Prostate gland (tissue), 2 donors: Measurements from ENCODE around the gene MESP1. TPM values are rescaled to one million over a fixed set of nuclear protein-coding genes. Genes with fewer than 3 reads are reported as not detected.

Experiments used
- DNase-seq: peaks from one replicate; pipeline ENCODE4 v3.0.0-alpha.2; 2019; ENCODE audit warnings: low spot score
- H3K27ac ChIP-seq, 2 donors: fragments of 200-600 bp; sonication (generic); 2 replicates each; pipeline ENCODE4 v1.5.1; 2017 to 2019
- H3K27me3 ChIP-seq: fragments of 200-600 bp; sonication (generic); replicated peaks from 2 replicates; pipeline ENCODE4 v1.5.1; 2019; ENCODE audit not compliant: insufficient read depth
- H3K36me3 ChIP-seq, 2 donors: fragments of 200-600 bp; sonication (generic); 1 replicate in 1 of 2; 2 replicates in 1 of 2; pipeline versions ENCODE4 v1.5.1 to v1.8.1; 2017 to 2019
- H3K4me1 ChIP-seq: fragments of 200-600 bp; sonication (generic); replicated peaks from 2 replicates; pipeline ENCODE4 v1.5.1; 2019
- H3K4me3 ChIP-seq, 2 donors: fragments of 200-600 bp; sonication (generic); 2 replicates each; pipeline ENCODE4 v1.5.1; 2017 to 2019
- H3K9me3 ChIP-seq: fragments of 200-600 bp; sonication (generic); 2 replicates; pipeline ENCODE4 v1.5.1; 2017
- POLR2A ChIP-seq: fragments of 450-650 bp; IDR thresholded peaks from one replicate; pipeline ENCODE4 v1.6.1; 2016; ENCODE audit warnings: antibody characterized with exemption, mild to moderate bottlenecking
- POLR2AphosphoS5 ChIP-seq: sonication (generic); formaldehyde crosslinking; IDR thresholded peaks from one replicate; pipeline ENCODE4 v1.6.1; 2017; ENCODE audit warnings: antibody characterized with exemption
- WGBS: methylation state at CpG from one replicate; pipeline ENCODE4 v1.1.5; 2018; 5-methylcytosine and 5-hydroxymethylcytosine counted together
- intact Hi-C: fragments of 100-400 bp; cut with DNase I; formaldehyde crosslinking; loops from one replicate; pipeline ENCODE4 v1.14.2; 2022
- total RNA-seq, 2 donors: library from RNA; depleted of rRNA; stranded (reverse); fragments of >200 nt; gene quantifications; one replicate each; pipeline ENCODE4 v1.1.0, GENCODE V29; 2016
- TF ChIP-seq, protein P1 (sequence below), 4 experiments: fragments of 200-600 bp in 2 of 4; fragments of 450-650 bp in 2 of 4; sonication (generic) in 2 of 4; IDR thresholded peaks; 1 replicate in 3 of 4; 2 replicates in 1 of 4; pipeline ENCODE4 v1.5.1; 2016 to 2019; ENCODE audit warnings: antibody characterized with exemption in 4 of 4, mild to moderate bottlenecking in 2 of 4, moderate library complexity in 2 of 4

MESP1 gene
- total RNA-seq, 2 donors from 2014 or later, result 11.5 to 67.4 TPM

DNA sequence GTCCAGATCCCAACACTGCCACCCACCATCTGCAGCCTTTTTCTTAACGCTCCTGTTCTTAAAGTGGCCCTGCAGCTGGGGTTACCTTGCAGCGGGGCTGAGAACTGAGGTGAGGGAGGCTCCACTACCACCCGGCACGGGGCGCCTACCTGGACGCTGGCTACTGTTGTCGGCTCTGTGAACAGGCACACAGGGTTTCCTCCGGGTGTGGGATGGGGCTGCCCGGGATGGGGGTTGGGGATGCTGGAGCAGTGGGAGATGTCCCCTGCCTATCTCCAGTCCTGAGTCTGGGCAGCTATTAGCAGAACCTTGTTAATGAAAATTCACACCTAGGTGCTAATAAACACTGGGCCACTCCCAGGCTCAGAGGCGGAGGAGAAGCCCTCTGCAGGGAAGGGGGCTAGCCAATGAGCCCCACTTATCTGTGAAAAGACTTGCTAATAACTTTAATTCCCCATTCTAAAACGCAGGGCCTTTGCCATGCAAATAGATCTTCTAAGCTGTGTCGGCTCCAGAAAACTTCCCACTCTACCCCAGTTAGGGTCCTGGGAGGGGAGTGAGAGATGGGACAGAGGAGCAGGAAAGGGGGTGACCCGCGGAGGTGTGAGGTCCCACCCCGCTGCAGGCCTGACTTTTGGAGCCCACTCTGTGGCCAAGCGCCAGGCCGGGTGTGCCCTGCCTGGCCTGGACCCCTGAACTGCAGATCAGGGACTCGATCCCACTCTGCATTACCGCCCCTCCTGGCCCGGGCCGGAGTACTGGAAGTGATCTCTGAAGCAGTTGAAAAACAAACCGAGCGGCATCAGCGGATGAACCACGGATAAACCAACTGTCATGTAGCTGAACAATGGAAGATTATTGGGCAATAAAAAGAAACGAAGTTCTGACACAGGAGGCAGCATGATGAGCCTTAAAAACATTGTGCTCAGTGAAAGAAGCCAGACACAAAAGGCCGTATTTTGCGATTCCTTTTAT lies 3.1 kb downstream of the MESP1 start:
- WGBS, result 59% methylated on average over 28 of the region's 28 CpGs

DNA sequence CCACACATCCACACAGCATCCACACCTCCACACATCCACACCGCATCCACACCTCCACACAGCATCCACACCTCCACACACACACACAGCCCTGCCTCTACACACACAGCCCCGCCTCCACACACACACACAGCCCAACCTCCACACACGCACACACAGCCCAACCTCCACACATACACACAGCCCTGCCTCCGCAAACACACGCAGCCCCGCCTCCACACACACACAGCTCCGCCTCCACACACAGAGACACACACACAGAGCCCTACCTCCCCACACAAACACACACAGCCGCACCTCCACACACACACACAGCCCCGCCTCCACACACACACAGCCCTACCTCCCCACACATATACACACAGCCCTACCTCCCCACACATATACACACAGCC lies 4.7 kb downstream of the MESP1 start:
- Histone ChIP-seq H3K9me3 (no peaks in the 10 kb centered on the region), H3K4me1 (peaks cover 16% of the 10 kb centered on the region), H3K27me3 (no peaks in the 10 kb centered on the region), H3K36me3 (no peaks in the 10 kb centered on the region), H3K27ac (peak overlapping the region; percentile 92 to 94), H3K4me3 (no peak overlapping the region)
- intact Hi-C loops, result loop anchor here (10.0 kb wide), 1 partner anchor 102 kb away; no protein-coding TSS in a partner anchor
- 50% methylated on average over 9 of the region's 9 CpGs for WGBS
- TF ChIP-seq, protein P1, sequence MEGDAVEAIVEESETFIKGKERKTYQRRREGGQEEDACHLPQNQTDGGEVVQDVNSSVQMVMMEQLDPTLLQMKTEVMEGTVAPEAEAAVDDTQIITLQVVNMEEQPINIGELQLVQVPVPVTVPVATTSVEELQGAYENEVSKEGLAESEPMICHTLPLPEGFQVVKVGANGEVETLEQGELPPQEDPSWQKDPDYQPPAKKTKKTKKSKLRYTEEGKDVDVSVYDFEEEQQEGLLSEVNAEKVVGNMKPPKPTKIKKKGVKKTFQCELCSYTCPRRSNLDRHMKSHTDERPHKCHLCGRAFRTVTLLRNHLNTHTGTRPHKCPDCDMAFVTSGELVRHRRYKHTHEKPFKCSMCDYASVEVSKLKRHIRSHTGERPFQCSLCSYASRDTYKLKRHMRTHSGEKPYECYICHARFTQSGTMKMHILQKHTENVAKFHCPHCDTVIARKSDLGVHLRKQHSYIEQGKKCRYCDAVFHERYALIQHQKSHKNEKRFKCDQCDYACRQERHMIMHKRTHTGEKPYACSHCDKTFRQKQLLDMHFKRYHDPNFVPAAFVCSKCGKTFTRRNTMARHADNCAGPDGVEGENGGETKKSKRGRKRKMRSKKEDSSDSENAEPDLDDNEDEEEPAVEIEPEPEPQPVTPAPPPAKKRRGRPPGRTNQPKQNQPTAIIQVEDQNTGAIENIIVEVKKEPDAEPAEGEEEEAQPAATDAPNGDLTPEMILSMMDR (IDR thresholded peaks at IDR 0.05), result no peak
- TF ChIP-seq POLR2A, result no peak
- TF ChIP-seq POLR2AphosphoS5, result no peak
- DNase-seq, result no peak

More for the DNA sequence above, 3.1 kb downstream of the MESP1 start:
- Histone ChIP-seq H3K4me3 (peak overlapping the region in 1 of 2 donors; percentile 19), H3K27me3 (no peaks in the 10 kb centered on the region), H3K4me1 (peaks cover 19% of the 10 kb centered on the region), H3K27ac (peak overlapping the region; percentile 92 to 94), H3K9me3 (no peaks in the 10 kb centered on the region), H3K36me3 (no peaks in the 10 kb centered on the region)
- TF ChIP-seq, protein P1 (IDR thresholded peaks at IDR 0.05), result no peak
- peak; percentile 12 for TF ChIP-seq POLR2AphosphoS5
- no peak for DNase-seq
- intact Hi-C loops, result loop anchor here (10.0 kb wide), 1 partner anchor 103 kb away; no protein-coding TSS in a partner anchor

DNA sequence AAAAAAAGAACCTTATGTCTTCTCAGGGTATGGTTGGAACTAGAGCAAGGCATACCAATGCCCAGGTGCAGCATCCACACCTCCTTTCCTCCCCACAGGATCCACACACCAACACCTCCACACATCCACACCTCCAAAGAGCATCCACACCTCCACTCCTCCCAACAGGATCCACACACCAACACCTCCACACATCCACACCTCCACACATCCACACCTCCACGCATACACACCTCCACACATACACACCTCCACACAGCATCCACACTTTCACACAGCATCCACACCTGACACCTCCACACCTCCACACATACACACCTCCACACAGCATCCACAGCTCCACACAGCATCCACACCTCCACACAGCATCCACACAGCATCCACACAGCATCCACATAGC lies 5.3 kb downstream of the MESP1 start:
- no peak for DNase-seq
- Histone ChIP-seq H3K4me1 (peaks cover 14% of the 10 kb centered on the region), H3K9me3 (no peaks in the 10 kb centered on the region), H3K27ac (peak overlapping the region; percentile 92 to 94), H3K36me3 (no peaks in the 10 kb centered on the region), H3K27me3 (no peaks in the 10 kb centered on the region), H3K4me3 (no peak overlapping the region)
- intact Hi-C loops, result loop anchor here (10.0 kb wide), 1 partner anchor 101 kb away; no protein-coding TSS in a partner anchor
- TF ChIP-seq, protein P1 (IDR thresholded peaks at IDR 0.05), result no peak
- TF ChIP-seq POLR2A, result no peak
- no peak for TF ChIP-seq POLR2AphosphoS5
- 93% methylated on average over 1 of the region's 1 CpG for WGBS

DNA sequence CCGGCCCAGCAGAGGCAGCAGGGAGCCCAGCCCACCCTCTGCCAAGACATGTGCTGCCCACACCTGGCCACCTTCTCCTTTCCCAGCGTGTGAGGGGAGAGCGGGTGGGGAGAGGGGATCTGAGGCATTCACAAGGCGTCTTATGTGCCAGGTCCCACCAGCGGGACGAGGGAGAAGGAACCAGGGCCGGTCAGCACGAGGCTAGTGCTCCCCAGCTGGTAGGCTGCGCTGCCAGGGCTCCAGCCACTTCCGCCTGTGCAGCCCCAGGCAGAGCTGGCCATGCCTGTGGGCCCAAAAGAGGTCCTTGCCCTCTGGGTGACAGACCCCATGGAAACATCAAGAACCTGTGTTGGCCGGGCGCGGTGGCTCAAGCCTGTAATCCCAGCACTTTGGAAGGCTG lies 5.9 kb downstream of the MESP1 start:
- peak overlapping the region; percentile 16 to 21 for H3K27ac ChIP-seq
- H3K36me3 ChIP-seq, result no peaks in the 10 kb centered on the region
- WGBS, result 79% methylated on average over 13 of the region's 13 CpGs
- H3K27me3 ChIP-seq, result no peaks in the 10 kb centered on the region
- peaks cover 10% of the 10 kb centered on the region for H3K4me1 ChIP-seq
- DNase-seq, result no peak
- no peak overlapping the region for H3K4me3 ChIP-seq
- TF ChIP-seq POLR2AphosphoS5, result no peak
- TF ChIP-seq POLR2A, result no peak
- TF ChIP-seq, protein P1 (IDR thresholded peaks at IDR 0.05), result no peak
- intact Hi-C loops, result loop anchor here (10.0 kb wide), 1 partner anchor 100 kb away; no protein-coding TSS in a partner anchor
- H3K9me3 ChIP-seq, result no peaks in the 10 kb centered on the region
